T-helper 17 cell (primary cell): ENCODE data around the gene ALKBH3. TPM values are rescaled to one million over a fixed set of nuclear protein-coding genes. Genes with fewer than 3 reads are reported as not detected.

ENCODE experiments used
- ATAC-seq: fragments of 150-1000 bp; cut with Tn5 transposase; 2 replicates; pipeline ENCODE4 v1.10.0; 2021; ENCODE audit warnings: mild to moderate bottlenecking, moderate library complexity
- DNase-seq, 3 donors: peaks; one replicate each; pipeline versions ENCODE4 v3.0.0 to v3.0.0-alpha.2; 2020 to 2021
- H3K9me3 ChIP-seq: one replicate; pipeline ENCODE4 v1.7.0; 2013; ENCODE audit warnings: low read length, mild to moderate bottlenecking; ENCODE audit not compliant: control insufficient read depth, poor library complexity, severe bottlenecking
- H3K27ac Mint-ChIP-seq: one replicate; pipeline ENCODE4 v1.8.0; 2022; ENCODE audit warnings: mild to moderate bottlenecking, moderate library complexity, mixed read lengths
- H3K27me3 Mint-ChIP-seq: one replicate; pipeline ENCODE4 v1.8.0; 2022; ENCODE audit warnings: mixed read lengths
- H3K36me3 Mint-ChIP-seq: one replicate; pipeline ENCODE4 v1.8.0; 2022; ENCODE audit warnings: low read depth, mixed read lengths
- H3K4me1 Mint-ChIP-seq: one replicate; pipeline ENCODE4 v1.8.0; 2022; ENCODE audit warnings: mild to moderate bottlenecking, mixed read lengths
- H3K4me3 Mint-ChIP-seq: one replicate; pipeline ENCODE4 v1.8.0; 2022; ENCODE audit warnings: mild to moderate bottlenecking, moderate library complexity, mixed read lengths
- total RNA-seq, 4 donors: library from RNA in 2 of 4; stranded (reverse) in 2 of 4; gene quantifications; one replicate each; pipeline ENCODE4 v1.2.3 and lab custom pipeline; 2022 to 2026

Gene ALKBH3
- total RNA-seq, 2 donors from 2014 or later: 28.8 to 31.2 TPM

DNA sequence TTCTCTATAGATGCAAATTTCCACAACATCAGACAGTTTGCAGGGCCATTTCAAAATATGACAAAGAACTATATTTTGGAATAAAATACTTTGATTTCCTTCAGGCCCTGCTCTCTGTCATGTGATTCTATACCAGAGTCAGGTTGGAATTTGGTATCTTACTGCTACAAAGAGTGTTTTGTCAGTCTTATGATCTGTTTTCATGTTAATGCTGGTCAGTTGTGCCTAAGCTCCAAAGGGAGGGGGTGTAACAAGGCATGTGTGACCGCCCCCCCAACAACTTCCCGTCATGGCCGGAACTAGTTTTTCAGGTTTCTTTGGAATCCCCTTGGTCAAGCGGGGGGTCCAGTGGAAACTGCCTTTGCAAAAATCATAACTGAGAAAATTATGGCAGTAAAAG lies 76.9 kb downstream of the ALKBH3 start:
- Mint-ChIP-seq H3K4me3 (no peak overlapping the region), H3K36me3 (peaks cover 4% of the 10 kb centered on the region), H3K4me1 (no peaks in the 10 kb centered on the region), H3K27me3 (peaks cover 49% of the 10 kb centered on the region), H3K27ac (no peak overlapping the region)
- H3K9me3 ChIP-seq: no peaks in the 10 kb centered on the region
- DNase-seq (no peak), ATAC-seq (no peak)

GRCh38 chr11:43959321-43959995 lies 78.8 kb downstream of the ALKBH3 start:
- H3K9me3 ChIP-seq: no peaks in the 10 kb centered on the region
- DNase-seq (no peak), ATAC-seq (no peak)
- Mint-ChIP-seq H3K4me3 (no peak overlapping the region), H3K27ac (no peak overlapping the region), H3K27me3 (peaks cover 50% of the 10 kb centered on the region), H3K4me1 (no peaks in the 10 kb centered on the region), H3K36me3 (peaks cover 4% of the 10 kb centered on the region)

GRCh38 chr11:43962383-43963278 lies 82.0 kb downstream of the ALKBH3 start:
- DNase-seq (no peak), ATAC-seq (no peak)
- Mint-ChIP-seq H3K4me3 (no peak overlapping the region), H3K27me3 (peaks cover 44% of the 10 kb centered on the region), H3K27ac (no peak overlapping the region), H3K36me3 (peaks cover 4% of the 10 kb centered on the region), H3K4me1 (no peaks in the 10 kb centered on the region)
- H3K9me3 ChIP-seq: peaks cover 3% of the 10 kb centered on the region

DNA sequence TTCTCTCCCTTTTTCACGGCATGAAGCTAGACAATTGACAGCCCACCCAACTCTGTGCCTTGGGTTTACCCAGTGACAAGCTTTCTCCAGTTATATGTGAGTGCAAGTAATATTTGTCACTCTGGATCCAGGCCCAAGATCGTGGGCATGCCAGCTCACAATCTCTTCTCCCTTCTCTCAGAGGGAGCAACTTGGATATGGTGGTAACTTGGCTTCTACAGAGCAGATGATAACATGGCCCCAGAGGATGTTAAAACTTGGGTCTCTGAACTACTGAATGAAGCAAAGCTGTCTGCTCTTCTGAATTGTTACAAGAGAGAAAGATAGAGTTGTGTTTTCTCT lies 82.6 kb downstream of the ALKBH3 start:
- Mint-ChIP-seq H3K36me3 (peaks cover 4% of the 10 kb centered on the region), H3K4me3 (no peak overlapping the region), H3K4me1 (no peaks in the 10 kb centered on the region), H3K27ac (no peak overlapping the region), H3K27me3 (peaks cover 48% of the 10 kb centered on the region)
- H3K9me3 ChIP-seq: peaks cover 3% of the 10 kb centered on the region
- DNase-seq (no peak), ATAC-seq (no peak)

DNA sequence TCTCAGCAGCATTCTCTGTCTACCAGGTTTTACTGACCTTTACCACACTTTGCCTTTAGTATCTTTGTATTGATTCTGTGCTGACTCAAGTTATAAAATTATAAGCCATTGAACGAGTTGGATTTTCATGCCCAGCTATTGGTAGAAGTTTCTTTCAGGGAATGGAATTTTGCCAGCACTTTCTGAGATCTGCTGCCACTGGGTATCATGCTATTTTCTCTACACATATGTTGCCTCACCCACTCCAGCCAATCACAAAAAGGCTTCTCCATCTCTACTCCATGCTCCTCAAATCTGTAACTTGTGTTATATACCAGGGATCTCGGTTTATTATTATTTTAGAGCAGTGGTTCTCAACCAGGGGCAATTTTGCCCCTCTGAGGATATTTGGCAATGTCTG lies 87.0 kb downstream of the ALKBH3 start:
- Mint-ChIP-seq H3K27me3 (peaks cover 59% of the 10 kb centered on the region), H3K27ac (no peak overlapping the region), H3K4me1 (no peaks in the 10 kb centered on the region), H3K4me3 (no peak overlapping the region), H3K36me3 (no peaks in the 10 kb centered on the region)
- H3K9me3 ChIP-seq: peaks cover 3% of the 10 kb centered on the region
- ATAC-seq (no peak), DNase-seq (no peak)

DNA sequence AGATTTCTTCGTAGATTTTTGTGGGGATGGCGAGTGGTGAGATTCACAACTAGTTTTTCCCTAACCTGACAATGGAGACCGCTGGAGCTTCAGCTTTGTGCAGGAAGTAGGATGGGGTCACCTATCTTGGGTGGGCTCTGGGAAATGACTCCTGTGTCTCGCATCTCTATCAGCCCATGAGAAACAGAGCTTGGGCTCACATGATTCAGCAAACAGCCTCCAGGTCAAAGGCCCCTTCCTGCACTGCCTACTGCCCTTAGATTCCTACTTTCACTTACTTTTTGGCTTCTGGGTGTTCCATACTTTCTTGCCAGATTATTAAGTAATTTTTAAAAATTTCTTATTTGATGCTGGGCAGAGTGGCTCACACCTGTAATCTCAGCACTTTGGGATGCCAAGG lies 88.1 kb downstream of the ALKBH3 start:
- H3K4me3 Mint-ChIP-seq: no peak overlapping the region
- no peaks in the 10 kb centered on the region for H3K4me1 Mint-ChIP-seq
- no peak for DNase-seq
- H3K9me3 ChIP-seq: peaks cover 3% of the 10 kb centered on the region
- no peak for ATAC-seq
- peaks cover 54% of the 10 kb centered on the region for H3K27me3 Mint-ChIP-seq
- no peaks in the 10 kb centered on the region for H3K36me3 Mint-ChIP-seq
- H3K27ac Mint-ChIP-seq: no peak overlapping the region

DNA sequence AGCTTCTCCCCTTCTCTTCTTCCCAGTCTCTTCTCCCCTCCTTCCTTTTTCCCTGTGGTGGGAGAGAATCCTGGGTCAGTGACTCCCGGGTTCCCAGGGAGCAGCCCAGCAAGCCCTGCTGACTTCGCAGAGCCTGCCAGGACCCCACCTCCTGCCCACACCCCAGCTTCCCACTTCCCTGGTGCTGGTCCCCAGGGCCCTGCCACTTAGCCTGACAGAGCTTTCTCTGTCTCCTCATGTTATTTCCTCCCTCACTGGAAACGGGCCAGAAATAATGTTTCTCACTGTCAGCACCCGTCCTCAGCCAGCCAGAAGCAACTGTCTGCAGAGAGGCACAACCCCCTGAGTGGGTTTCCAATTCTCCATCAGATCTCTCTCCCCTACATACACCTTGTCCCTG lies 88.9 kb downstream of the ALKBH3 start:
- Mint-ChIP-seq H3K4me3 (no peak overlapping the region), H3K27ac (no peak overlapping the region), H3K36me3 (no peaks in the 10 kb centered on the region), H3K27me3 (peaks cover 53% of the 10 kb centered on the region), H3K4me1 (no peaks in the 10 kb centered on the region)
- ATAC-seq (no peak), DNase-seq (no peak)
- peaks cover 3% of the 10 kb centered on the region for H3K9me3 ChIP-seq

Other genes starting within 250 kb of the ALKBH3 start
- gene HSD17B12, start 200.1 kb upstream of the ALKBH3 start, total RNA-seq: 10 to 100 TPM; 18.5 to 19.1 TPM
- under 1 TPM in 1 of 2 donors, not detected in 1; 0.34 TPM for gene C11orf96, start 61.8 kb downstream of the ALKBH3 start, total RNA-seq
- under 1 TPM; 0.15 to 0.78 TPM for gene ACCSL, start 167.2 kb downstream of the ALKBH3 start, total RNA-seq
- gene ACCS, start 185.4 kb downstream of the ALKBH3 start, total RNA-seq: 10 to 100 TPM; 22.2 to 22.6 TPM
- 10 to 100 TPM; 23.6 to 28.0 TPM for gene EXT2, start 214.8 kb downstream of the ALKBH3 start, total RNA-seq